NOMO-1 (cell line): Measurements from ENCODE around the gene KCNK5.

Experiments used
- DNase-seq, 2 experiments: peaks; one replicate each; lab custom pipeline; 2025; ENCODE audit not compliant: unreplicated experiment in 2 of 2; lab: John Stamatoyannopoulos, UW

KCNK5 gene

GRCh38 chr6:39243809-39244208 lies 14.5 kb upstream of the KCNK5 start:
- no peak for DNase-seq

DNA sequence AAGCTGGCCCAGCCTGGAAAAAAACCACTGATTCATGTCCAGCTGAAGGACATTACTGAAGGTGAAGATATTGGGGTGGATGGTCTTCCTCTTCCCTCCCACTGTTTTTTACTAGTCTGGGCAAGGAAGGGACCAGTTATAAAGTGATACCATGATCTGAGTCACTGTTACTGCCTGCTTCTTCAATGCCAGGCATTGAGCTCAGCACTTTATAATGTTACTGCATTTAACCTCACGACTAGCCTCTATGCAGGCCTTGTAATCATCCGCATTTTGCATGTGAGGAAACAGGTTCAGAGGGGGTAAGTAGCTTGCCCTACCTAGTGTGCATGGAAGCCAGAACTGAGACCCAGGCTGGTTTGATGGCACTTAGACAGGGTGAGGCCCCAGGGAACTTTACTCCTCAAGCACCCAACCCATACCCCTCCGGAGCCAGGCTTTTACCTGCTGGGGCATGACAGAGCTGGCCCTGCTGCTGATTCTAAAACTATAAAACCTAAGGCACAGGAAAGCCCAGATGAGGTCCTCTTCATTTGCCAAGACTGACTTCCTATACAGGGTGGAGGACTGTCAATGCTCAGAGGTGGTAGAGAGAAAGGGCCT lies 11.0 kb upstream of the KCNK5 start:
- no peak for DNase-seq

DNA sequence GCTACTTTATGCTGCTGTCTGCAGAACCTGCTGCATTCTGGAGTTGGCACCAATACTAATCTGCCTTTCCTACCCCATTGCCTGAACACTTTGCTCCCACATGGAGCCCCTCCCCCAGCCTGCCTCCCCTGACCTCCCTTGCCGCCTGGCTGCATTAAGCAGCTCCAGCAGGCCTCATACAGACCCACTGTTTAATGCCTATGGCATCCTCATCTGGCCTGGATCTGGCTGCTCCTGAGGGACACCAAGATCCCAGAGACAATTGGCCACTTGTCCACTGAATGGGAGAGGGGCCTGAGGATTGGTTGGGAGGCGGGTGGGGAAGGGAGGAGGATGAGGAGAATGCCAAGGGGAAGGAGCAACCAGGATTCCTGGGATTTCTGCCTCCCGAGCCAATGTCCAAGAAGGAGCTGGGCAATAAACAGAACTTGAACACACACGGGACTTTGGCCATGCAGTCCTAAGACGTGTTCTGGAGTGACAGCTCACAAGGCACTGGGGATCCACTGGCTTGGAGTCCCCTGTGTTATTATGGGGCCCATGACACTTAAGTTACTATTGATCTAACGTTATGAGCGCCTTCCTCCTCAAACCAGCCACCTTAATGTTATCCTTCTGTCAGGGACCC lies 10.4 kb upstream of the KCNK5 start:
- no peak for DNase-seq

DNA sequence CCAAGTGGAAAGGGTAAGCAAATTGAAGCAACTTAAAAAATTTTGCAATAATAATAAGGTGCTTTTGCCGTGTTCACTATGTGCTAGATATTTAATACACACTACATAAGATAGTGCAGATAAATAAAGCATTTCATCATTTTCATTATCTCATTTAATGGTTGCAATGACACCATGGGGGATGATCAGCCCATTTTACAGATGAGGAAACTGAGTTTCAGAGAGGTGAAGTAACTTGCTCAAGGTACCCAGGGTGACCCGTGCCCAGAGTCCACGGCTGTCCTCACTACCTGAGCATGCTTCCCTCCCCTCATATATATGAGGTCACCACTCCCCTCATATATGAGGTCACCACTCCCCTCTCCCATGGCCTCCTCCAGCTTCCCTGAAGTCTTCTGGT lies 7.5 kb upstream of the KCNK5 start:
- no peak for DNase-seq

- DNase-seq = no peak
Observed at GRCh38 chr6:39233333-39233732, 4.1 kb upstream of the KCNK5 start.

GRCh38 chr6:39231521-39232243 lies 2.4 kb upstream of the KCNK5 start:
- DNase-seq = no peak

DNA sequence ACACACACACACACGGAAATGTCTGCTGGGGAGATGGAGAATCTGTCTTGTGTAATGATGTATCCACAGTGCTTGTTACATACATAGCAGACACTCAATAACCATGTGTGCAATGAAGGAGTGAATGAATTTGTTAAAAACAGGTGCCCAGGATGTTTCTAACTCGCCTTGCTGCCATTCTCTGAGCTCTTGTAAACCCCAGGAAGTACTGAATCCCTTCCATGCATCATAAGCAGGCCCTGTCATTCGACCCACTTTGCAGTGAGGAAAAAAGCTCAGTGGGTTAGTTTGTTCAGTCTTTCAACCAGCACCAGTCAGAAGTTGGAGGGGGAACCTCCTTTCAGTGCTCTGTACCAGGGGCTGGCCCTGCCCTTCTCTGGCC lies 1.4 kb upstream of the KCNK5 start:
- no peak for DNase-seq

GRCh38 chr6:39228111-39228971 lies 934 bp downstream of the KCNK5 start:
- no peak for DNase-seq

DNA sequence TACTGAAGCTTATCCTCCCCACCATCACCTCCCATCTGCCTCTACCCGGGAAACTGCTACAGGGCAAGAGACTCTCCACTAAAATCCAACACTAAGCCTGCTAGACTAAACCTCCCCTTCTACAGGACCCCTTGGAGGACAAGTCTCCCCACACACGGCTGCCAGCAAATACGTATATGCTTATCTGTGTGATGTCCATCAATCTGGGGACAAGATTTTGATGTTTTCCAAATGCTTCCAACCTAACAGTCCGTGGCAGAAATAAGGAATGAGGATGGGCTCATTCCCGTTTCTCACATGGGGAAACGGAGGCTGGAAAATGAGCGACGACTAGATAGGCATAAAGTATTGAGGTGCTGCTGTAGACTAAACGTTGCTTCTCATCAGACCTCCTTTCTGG lies 1.8 kb downstream of the KCNK5 start:
- DNase-seq = no peak

DNA sequence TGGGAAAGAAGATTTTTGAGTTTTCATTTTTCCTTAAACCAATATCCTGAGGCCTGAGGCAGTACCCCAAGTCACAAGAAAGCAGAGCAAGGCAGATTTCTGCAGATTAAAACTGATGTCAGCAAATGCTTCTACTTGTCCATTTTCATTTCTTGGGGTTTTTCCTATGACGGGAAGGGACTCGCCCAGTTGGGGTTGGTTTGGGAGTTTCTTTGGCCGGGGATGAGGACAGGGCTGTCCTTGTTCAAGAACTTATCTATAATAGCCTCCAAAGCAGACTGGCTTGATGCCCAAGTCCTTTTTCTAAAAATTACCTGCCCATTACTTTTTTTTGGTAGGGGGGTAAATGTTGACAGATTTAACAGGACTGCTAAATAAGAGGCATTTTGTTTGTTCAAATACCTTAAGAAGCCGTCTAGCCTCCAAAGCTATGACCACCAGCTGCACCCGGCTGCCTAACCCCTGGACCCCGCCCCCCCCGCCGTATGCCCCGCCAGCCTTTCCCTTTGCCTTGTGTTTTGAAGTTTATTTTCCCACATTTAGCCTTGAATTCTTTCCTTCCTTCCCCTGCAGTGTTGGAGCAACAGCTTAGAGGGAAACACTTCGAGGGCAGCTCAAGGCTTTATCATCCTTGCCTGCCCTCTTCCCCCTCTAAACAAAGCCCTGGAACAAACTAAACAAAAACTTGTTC lies 2.5 kb downstream of the KCNK5 start:
- no peak for DNase-seq

GRCh38 chr6:39225946-39226437 lies 3.3 kb downstream of the KCNK5 start:
- DNase-seq = peak; percentile 64 to 79

GRCh38 chr6:39225543-39225942 lies 3.7 kb downstream of the KCNK5 start:
- DNase-seq = peak; percentile 29 to 48

DNA sequence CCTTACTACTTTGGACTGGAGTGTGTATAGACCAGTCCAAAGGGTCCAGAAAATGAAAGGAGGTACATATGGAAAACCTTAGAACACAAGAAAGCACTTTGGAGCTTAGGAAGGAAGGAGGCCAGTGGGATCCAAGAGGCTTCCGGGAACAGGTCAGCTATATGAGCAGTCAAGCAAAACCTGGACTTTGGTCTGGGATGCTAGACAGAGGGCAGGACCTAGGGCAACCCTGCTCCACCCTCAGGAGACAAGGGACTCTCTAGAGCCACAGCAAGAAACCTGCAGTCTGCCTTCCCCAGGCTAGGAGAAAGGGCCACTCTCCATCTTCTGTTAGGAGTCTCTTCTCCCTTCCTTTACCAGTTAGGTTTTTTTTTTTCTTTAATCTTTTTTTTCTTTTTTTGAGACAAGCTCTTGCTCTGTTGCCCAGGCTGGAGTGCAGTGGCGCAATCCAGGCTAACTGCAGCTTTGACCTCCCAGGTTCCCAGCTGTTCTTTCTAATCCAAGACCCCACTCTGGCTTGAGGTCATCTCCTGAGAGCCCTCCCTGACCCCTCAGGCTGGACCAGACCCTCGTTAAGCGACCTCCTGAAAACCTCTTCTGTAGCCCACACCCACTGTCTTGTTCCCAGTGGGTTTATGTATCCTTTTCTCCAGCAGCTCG lies 4.6 kb downstream of the KCNK5 start:
- no peak for DNase-seq

DNA sequence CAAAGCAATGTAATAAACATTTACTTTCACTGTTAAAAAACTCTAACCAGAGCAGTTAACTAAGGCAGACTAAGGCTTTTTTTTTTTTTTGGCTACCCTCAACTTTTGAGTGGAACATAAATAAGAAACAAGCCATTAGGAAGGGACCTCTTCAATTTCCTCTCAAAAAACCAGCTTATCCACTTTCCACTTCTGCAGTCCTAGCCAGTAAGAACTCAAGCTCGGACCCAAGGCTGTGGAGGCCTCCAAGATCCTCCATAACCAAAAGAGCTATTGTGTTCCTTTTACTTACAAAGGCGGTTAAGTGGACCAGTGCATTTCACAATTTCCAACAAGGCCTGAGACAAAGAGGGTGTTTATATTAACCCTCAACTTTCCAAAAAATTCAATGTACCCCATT lies 5.3 kb downstream of the KCNK5 start:
- peak in 1 of 2 experiments; percentile 33 for DNase-seq

DNA sequence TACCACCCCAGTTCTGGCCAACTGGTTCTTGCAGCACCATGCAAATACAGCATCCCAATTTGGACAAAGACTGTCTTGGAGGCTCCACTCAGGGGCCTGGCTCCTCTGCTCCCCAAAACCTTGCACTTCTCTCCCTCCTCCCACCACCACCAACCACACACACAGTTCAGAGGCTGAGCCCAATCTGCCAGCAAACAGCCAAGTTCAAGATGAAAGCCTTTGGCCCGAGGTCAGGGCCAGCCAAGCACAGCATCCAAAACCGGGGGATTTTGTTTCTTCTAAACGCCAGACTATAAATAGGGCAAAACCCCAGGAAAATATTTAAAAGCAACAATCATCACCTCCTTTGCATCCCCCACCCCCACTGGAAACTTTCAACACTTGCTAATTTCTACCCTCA lies 5.7 kb downstream of the KCNK5 start:
- no peak for DNase-seq

GRCh38 chr6:39223061-39223460 lies 6.2 kb downstream of the KCNK5 start:
- no peak for DNase-seq

DNA sequence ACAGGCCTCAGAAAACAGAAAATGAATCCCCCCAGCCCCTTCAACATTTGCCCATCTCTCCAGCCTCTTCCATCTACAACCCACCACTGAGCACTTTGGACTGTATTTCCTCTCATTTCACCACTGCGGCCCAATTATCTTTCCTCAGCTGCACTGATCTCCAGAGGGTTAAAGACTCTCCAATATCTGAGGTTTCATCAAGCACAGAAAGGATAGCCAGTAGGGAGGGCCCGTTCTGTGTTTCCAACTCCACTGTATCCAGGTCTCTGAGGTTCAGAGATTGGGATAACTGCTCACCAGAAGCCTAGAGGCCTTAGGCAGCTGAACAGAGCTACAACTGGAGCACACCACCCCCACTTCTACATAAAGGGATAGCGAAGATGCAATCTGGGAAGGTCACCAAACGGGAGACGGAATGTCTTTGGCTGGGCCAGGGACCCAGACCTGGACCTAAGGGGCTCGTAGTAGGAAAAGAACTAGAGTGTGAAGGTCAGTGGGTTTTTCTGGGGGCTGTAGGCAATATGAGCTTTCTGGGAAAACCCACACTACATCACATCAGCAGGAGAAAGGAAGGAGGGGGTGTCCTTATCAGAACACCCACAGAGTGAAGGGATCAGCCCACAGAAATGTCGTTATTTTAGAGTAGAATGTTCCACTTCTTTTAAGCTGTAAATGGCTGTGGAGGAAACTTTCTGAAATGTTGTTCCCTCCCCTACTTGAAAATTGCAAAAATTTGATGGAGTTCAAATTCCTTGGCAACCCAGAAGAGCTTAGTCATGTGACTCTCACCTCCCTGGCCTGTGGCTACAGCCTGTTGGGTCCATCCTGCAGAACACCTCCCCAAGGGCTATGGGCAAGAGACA lies 7.3 kb downstream of the KCNK5 start:
- DNase-seq = no peak

DNA sequence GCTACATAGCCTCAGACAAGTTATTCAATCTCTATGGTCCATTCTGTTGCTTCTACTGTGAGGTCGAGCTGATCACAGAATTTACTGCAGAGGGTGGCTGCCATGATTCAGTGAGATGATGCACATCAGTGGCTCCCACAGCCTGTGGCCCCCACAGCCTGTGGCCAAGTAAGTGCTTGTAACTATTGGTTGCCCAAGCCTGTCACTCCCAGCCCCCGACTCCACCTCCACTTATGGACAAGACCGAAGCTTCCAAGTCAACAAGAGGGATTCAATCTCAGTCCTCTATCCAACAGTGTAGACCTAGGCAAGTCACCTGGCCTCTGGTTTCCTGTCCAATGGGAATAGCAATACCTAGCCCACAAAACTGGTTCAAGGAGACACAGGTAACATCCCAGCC lies 8.2 kb downstream of the KCNK5 start:
- DNase-seq = no peak
